A673 (cell line): ENCODE results near the gene CRYGS. TPM values are rescaled to one million over a fixed set of nuclear protein-coding genes. Genes with fewer than 3 reads are reported as not detected.

Source experiments
- BruUV-seq: library from RNA; stranded (reverse); fragments of 400-500 nt; replicated peaks from 2 replicates; lab custom pipeline; 2021; lab: Mats Ljungman, UMichigan
- CTCF ChIA-PET: fragments of 300-600 bp; sonication (Branson Sonifier 250); formaldehyde crosslinking; loops from one replicate; lab custom pipeline; 2022; ENCODE audit warnings: antibody characterized with exemption; lab: Charles Lee
- POLR2A ChIA-PET: fragments of 300-600 bp; sonication (Branson Sonifier 250); formaldehyde crosslinking; loops from one replicate; lab custom pipeline; 2022; ENCODE audit warnings: antibody characterized with exemption; ENCODE audit not compliant: low non-redundant PET; lab: Charles Lee
- DNase-seq: peaks from one replicate; pipeline ENCODE4 v3.0.0-alpha.2; 2015; ENCODE audit warnings: low spot score
- H3K27ac ChIP-seq: fragments of 200-600 bp; sonication (generic); 2 replicates; pipeline ENCODE4 v1.5.1; 2016; ENCODE audit warnings: mixed run types, low read depth, mild to moderate bottlenecking, mixed read lengths, antibody characterized with exemption, low read length; ENCODE audit not compliant: poor library complexity, severe bottlenecking
- H3K27me3 ChIP-seq: fragments of 200-600 bp; sonication (generic); replicated peaks from 2 replicates; pipeline ENCODE4 v1.6.1; 2017; ENCODE audit warnings: mixed run types, low read depth, mild to moderate bottlenecking, mixed read lengths, antibody characterized with exemption, low read length; ENCODE audit not compliant: insufficient read depth, poor library complexity
- H3K36me3 ChIP-seq: fragments of 200-600 bp; sonication (generic); 2 replicates; pipeline ENCODE4 v1.6.1; 2016; ENCODE audit warnings: mixed run types, mild to moderate bottlenecking, mixed read lengths, antibody characterized with exemption, low read length; ENCODE audit not compliant: insufficient read depth, poor library complexity, severe bottlenecking
- H3K4me1 ChIP-seq: fragments of 200-600 bp; sonication (generic); 2 replicates; pipeline ENCODE4 v1.6.1; 2017; ENCODE audit warnings: mixed run types, mild to moderate bottlenecking, mixed read lengths, antibody characterized with exemption, low read length; ENCODE audit not compliant: insufficient read depth, poor library complexity, severe bottlenecking
- H3K4me3 ChIP-seq: fragments of 200-600 bp; sonication (generic); 2 replicates; pipeline ENCODE4 v1.5.1; 2016; ENCODE audit warnings: low read depth, mixed run types, mild to moderate bottlenecking, mixed read lengths, low read length; ENCODE audit not compliant: poor library complexity, severe bottlenecking
- H3K9me3 ChIP-seq: fragments of 200-600 bp; sonication (generic); 2 replicates; pipeline ENCODE4 v1.6.1; 2016; ENCODE audit warnings: mixed run types, low read depth, mild to moderate bottlenecking, mixed read lengths, antibody characterized with exemption, low read length; ENCODE audit not compliant: poor library complexity, severe bottlenecking
- EZH2 ChIP-seq: fragments of 200-600 bp; sonication (generic); IDR thresholded peaks from 2 replicates; pipeline ENCODE4 v1.6.1; 2017; ENCODE audit warnings: borderline replicate concordance, low read depth, mild to moderate bottlenecking, mixed read lengths, antibody characterized with exemption, low read length; ENCODE audit not compliant: poor library complexity, severe bottlenecking
- intact Hi-C: fragments of 100-400 bp; cut with micrococcal nuclease; formaldehyde crosslinking; loops from one replicate; pipeline ENCODE4 v1.10.0; 2022; ENCODE audit not compliant: unreplicated experiment
- total RNA-seq: library from RNA; stranded (reverse); gene quantifications from 2 replicates; pipeline ENCODE4 v1.2.3, GENCODE V29; 2021
- TF ChIP-seq, protein P1 (sequence below): fragments of 300-800, 200-600 bp; sonication (generic); conservative IDR thresholded peaks from 2 replicates; pipeline ENCODE4 v1.5.1; 2017; ENCODE audit warnings: low read depth, mild to moderate bottlenecking, antibody characterized with exemption, low read length, moderate library complexity, mixed read lengths

Gene CRYGS
- total RNA-seq, 1 experiment from 2014 or later, result 3.6 TPM

DNA sequence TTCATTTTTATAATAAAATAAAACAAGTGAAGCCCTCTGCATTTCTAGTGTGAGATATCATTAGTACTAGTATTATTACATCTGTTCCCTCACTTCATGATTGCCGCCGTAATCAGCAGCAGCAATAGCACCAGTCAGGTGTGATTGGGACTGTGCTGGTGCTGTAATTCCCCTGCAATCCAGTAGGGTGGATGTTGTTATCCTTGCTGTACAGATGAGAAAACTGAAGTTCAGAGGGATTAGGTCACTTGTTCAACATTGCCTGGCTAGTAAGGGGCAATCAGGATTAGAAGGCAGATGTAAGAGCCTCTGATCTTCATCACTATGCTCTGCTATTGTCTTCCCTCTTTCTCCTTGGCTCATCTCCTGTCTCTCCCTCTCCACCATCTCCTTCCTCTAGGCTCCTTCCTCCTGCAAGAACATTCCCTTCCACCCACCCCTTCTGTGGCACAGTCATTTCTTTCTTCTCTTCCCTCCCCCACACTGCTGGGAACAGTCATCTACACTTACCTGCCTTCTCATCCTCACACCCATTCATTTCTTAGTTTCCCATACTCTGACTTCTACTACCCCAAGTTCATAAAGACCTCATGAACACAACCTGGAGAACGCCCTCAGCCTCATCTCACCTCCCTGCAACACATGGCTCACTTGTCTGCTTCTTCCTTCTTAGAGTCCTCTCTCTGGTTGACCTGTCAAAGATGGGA, 29.7 kb downstream of the CRYGS start:
- ChIA-PET CTCF (no interaction called here), POLR2A (no interaction called here)
- Histone ChIP-seq H3K27me3 (peaks cover 3% of the 10 kb centered on the region), H3K36me3 (no peaks in the 10 kb centered on the region), H3K4me1 (no peaks in the 10 kb centered on the region), H3K27ac (no peak overlapping the region), H3K4me3 (no peak overlapping the region), H3K9me3 (no peaks in the 10 kb centered on the region)
- no peak for TF ChIP-seq EZH2
- TF ChIP-seq, protein P1, sequence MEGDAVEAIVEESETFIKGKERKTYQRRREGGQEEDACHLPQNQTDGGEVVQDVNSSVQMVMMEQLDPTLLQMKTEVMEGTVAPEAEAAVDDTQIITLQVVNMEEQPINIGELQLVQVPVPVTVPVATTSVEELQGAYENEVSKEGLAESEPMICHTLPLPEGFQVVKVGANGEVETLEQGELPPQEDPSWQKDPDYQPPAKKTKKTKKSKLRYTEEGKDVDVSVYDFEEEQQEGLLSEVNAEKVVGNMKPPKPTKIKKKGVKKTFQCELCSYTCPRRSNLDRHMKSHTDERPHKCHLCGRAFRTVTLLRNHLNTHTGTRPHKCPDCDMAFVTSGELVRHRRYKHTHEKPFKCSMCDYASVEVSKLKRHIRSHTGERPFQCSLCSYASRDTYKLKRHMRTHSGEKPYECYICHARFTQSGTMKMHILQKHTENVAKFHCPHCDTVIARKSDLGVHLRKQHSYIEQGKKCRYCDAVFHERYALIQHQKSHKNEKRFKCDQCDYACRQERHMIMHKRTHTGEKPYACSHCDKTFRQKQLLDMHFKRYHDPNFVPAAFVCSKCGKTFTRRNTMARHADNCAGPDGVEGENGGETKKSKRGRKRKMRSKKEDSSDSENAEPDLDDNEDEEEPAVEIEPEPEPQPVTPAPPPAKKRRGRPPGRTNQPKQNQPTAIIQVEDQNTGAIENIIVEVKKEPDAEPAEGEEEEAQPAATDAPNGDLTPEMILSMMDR, result peak; percentile 50
- no TSS peak for BruUV-seq
- DNase-seq, result peak; percentile 15
- intact Hi-C loops, result no loop called here

DNA sequence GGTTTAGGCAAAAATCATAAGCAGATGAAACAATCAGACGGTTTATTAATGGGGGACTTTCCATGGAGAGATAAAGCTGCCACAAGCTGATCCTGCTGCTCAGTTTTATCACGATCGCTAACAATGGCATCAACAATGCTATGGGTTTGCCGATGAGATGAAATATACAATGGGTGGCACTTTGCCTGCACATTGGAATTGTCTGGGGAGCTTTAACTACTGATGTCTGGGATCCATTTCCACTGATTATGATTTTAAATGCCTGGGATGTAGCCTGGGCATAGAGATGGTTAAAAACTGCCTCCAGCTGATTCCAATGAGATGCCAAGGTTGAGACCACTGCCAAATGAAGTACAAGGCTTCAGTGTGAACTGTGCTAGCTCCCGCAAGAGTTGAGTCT, 30.8 kb downstream of the CRYGS start:
- CTCF ChIA-PET, result interaction anchor here (0.5 kb wide), 1 partner anchor 76 kb away, joined by 5 read pairs; no protein-coding TSS in a partner anchor
- Histone ChIP-seq H3K27me3 (peaks cover 3% of the 10 kb centered on the region), H3K36me3 (no peaks in the 10 kb centered on the region), H3K4me1 (no peaks in the 10 kb centered on the region), H3K9me3 (no peaks in the 10 kb centered on the region), H3K4me3 (no peak overlapping the region), H3K27ac (no peak overlapping the region)
- BruUV-seq, result no TSS peak
- POLR2A ChIA-PET, result no interaction called here
- TF ChIP-seq EZH2, result no peak
- TF ChIP-seq, protein P1, result no peak
- DNase-seq, result no peak
- intact Hi-C loops, result no loop called here

DNA sequence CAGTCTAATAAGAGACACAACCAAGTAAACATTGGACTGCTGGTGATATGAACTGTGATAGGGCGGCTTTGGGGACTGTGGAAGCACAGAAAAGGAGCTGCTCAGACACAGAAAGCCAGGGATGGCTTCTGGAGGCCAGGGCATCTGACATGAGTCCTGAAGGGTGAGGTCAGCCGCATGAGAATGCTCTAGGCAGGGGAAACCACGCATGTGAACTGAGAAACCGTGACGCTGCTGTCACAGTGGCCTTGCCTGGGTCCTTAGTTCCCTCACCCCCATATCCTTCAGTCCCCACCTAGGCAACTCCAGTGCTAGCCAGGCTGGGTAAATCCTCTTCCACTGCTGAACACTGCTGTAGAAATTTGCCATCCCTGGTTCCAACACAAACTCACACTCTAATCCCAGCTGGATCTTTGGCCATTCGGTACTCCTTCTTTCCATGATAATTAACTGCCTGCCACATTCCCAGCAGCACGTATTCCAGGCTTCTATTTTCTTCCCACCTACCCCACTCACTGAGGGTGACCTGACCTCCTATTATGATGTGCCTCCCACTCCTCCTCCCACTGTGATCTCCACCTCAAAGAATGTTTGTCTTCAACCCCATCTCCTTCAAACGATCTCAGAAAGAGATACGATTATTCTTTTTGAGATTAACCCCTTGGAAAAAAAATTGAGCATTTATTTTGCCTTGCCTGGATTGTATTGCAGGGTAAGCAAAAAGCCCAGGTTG, 31.4 kb downstream of the CRYGS start:
- Histone ChIP-seq H3K4me1 (no peaks in the 10 kb centered on the region), H3K27me3 (peaks cover 3% of the 10 kb centered on the region), H3K36me3 (no peaks in the 10 kb centered on the region), H3K27ac (no peak overlapping the region), H3K4me3 (no peak overlapping the region), H3K9me3 (no peaks in the 10 kb centered on the region)
- intact Hi-C loops, result no loop called here
- no TSS peak for BruUV-seq
- TF ChIP-seq EZH2, result no peak
- TF ChIP-seq, protein P1, result no peak
- CTCF ChIA-PET, result no interaction called here
- POLR2A ChIA-PET, result no interaction called here
- DNase-seq, result no peak
